Stimulated activated CD8-positive, alpha-beta memory T cell treated with anti-CD3 and anti-CD28 coated beads, Interleukin-7, amount 100 ng/mL, for 4 hours (primary cell): Measurements from ENCODE around the gene IL19.

Experiments used
- DNase-seq, 2 donors: peaks; one replicate each; pipeline ENCODE4 v3.0.0-alpha.2; 2020; ENCODE audit warnings: low read depth in 2 of 2

IL19 gene

DNA sequence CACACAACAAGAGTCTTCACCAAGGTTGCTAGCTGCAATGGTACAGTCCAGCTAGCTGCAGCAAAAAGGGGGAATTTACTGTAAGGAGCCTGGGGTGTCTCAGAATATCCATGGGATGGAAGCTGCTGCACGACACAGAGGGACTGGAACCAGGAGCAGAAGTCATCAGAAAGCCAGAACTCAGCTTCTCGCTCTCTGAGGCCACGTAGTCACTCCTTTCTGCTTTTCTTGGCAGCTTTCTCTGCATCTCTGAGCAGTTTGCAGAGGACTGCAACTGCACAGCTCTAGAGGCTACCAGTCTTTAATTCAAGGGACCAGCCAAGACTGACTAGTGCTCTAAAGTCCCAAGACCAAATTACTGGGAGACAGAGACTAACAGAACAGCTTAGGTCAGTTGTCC is 28.7 kb downstream of the IL19 start:
- no peak for DNase-seq

- no peak for DNase-seq
Measured at GRCh38 chr1:206800411-206800810, 29.8 kb downstream of the IL19 start.

DNA sequence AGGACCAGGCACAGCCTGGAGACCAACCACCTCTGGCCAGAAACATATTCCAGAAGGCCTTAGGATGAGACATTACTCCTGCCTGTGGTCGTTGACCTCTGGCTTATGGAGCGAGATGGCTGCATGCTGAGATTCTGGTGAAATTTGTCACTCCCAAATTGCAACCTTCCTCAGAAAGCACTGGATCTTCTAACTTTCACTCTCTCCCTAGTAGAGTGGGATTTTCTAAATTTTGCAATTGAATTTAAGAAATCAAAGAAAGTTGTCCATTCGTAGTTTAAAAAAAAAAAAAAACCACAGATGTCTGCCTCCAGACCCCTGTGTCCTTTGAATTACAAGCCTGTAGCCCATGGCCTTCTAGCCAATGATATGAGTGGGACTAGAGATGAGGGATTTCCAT is 30.3 kb downstream of the IL19 start:
- DNase-seq, result no peak

GRCh38 chr1:206801467-206801866 is 30.9 kb downstream of the IL19 start:
- no peak for DNase-seq

DNA sequence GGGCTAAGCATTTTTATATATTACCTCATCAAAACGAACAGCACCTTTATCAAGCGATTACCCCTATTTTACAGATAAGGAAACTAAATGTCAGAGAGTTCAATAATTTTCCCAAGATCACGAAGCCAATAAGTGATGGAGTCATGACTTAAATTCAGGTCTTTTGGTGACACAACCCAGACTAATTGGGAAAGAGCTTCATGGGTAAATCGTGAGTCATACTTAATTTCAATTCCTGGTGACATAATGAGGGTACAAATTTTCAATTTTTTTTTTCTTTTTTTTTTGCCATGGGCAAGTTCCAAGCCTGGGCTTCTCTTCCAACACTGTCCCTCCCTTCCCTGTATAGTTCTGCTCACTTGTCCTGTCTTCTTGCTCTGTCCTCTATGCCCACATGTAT is 31.8 kb downstream of the IL19 start:
- no peak for DNase-seq

DNA sequence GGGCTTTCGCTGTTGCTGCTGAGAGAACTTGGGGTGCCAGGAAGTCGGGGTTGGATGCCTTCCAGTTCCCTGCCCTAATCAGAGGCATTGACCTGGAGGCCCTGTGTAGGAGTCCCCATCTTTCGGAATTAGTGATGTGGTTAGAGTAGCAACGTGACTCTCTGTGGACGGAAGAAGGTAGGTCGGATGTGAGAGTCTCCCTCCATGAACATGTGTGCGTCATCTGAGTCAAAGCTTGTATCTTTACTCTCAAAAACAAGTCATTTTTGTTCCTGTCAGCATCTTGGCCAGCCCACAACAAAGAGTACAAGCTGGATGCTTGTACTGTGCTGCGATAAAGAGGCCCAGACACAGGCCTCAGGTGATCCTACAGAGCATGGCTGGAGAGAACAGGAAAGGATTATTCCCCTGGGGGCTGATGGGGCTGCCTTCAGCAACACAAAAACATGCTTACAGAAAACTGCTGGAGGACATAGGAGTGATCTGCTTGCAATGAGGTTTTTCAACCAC is 32.7 kb downstream of the IL19 start:
- peak; percentile 58 to 74 for DNase-seq

GRCh38 chr1:206804156-206804737 is 33.7 kb downstream of the IL19 start:
- DNase-seq, result no peak

DNA sequence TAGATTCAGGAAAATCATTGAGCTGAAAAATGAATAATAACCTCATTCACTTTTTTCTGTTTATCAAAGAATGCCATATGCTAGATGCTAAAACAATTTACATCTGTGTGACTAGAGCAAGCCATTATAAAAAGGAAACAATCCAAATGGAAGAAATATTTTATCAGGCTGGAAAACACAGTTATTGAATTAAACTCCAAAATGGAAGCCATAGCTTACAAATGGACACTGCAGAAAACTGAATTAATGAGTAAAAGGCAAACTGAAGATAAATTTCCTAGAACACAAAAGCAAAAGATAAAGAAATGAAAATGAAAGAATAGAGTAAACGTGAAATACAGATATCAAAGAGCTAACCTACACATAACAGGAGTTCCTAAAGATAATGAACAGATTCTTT is 34.8 kb downstream of the IL19 start:
- no peak for DNase-seq

GRCh38 chr1:206808615-206809014 is 38.0 kb downstream of the IL19 start:
- no peak for DNase-seq

GRCh38 chr1:206809504-206810084 is 39.0 kb downstream of the IL19 start:
- DNase-seq, result no peak

GRCh38 chr1:206812471-206812870 is 41.9 kb downstream of the IL19 start:
- DNase-seq, result no peak

DNA sequence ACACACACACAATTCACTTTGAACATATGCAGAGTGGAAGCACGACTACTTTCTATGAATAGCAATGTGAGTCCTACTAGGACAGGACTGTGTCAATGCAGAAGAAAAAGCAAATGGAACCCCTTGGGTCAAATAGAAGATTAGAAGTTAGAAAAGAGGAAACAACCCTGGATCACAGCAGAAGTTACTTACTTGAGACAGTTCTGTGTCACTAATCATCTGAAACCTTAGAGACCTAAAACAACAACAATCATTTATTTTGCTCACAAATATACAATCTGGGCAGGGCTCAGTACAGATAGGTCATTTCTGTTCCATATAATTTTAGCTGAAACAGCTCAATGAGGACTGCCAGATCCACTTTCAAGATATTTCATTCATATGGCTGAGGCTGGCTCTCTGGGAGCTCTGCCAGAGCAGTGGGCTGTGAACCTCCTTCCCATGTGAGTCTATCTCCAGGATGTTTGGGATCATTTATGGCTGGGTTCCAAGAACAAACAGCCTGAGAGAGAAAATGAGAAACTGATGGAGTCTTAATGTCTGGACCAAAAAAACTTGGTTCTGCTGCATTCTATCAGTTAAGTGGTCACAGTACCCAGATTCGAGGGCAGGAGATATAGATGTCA is 44.3 kb downstream of the IL19 start:
- no peak for DNase-seq

DNA sequence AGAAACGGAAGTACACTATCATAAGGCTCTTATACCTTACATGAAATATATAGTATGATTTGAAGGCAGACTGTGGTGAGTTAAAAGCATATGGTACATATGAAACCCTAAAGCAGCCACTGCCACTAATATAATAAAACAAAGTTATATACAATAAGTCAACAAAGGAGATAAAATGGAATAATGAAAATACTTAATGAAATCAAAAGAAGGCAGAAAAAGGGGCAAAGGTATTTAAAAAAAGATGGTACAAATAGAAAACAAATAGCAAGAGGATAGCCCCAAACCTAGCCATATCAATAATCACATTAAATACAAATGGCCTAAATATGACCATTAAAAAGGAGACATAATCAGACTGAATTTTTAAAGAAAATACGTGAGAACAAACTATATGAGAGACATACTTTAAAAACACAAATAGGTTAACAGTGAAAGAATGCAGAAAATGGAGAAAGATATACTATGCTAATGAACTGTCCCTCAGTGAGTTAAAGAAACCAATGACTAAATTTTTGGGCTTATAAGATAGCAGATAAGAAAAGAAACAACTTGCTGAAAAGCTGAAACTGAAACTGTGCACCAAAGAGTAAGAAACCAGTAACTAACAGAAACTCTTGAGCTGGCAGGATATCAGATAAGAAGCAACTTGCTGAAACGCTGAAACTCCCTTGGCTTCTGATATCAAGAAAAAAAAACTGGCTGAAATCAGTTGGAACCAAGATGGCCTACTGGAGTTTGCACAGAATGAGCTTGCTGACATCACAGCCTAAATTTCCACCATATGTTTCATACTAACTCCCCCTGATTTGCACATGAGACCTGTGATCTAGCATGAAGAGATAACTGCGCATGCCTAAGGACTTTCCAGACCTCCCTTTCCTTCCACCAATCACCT is 46.1 kb downstream of the IL19 start:
- no peak for DNase-seq

GRCh38 chr1:206821493-206821892 is 50.9 kb downstream of the IL19 start:
- DNase-seq, result no peak

DNA sequence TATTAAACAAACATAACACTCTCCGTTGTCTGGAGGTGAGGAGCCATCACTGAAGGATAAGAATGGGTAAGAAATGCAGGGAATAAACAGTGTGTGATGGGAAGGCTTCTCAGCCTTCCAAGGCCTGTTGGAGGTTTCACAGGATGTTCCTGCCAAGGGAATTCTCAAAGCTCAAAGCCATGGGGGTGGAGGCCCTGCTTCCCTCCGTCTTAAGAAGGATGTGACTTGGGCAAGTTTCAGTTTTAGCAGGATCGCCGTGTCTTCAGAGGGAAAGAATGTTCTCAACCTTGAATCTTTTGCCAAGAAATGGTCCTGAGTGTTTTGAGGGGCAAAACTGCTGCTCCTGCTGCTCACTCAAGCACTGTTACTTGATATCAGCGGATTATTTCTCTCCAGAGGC is 53.2 kb downstream of the IL19 start:
- DNase-seq, result no peak

DNA sequence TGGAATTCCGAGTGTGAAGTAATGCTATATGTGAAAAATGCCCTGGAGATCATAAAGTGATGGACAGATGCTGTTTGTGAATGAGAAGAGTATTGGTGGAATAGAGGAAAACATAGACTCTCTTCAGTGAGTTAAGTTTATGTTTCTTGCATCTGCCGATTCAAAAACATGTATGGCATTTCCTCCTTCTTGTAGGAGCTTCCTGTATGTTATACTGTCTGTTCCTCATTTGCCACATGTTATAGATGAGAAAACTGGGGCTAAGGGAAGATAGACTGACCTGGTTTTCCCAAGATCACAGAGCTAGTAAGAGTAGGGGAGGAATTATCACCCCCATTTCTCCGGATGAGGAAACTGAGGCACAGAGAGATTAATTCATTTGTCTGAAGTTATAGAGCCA is 53.8 kb downstream of the IL19 start:
- DNase-seq, result no peak

- no peak for DNase-seq
Measured at GRCh38 chr1:206826394-206826793, 55.8 kb downstream of the IL19 start.

GRCh38 chr1:206828061-206828460 is 57.5 kb downstream of the IL19 start:
- no peak for DNase-seq

DNA sequence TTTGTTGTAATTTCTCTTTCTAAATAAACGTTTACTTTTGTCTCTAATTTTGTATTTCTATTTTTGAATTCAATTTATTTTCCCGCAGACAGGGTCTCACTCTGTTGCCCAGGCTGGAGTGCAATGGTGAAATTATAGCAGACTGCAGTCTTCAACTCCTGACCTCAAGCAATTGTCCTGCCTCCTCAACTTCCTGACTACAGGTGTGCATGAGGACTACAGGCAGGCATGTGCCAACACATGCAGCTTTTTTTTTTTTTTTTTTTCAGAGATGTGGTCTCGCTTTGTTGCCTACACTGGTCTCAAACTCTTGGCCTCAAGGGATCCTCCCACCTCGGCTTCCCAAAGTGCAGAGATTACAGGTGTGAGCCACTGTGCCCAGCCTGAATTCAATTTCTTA is 58.2 kb downstream of the IL19 start:
- no peak for DNase-seq

GRCh38 chr1:206829282-206829681 is 58.7 kb downstream of the IL19 start:
- no peak for DNase-seq

DNA sequence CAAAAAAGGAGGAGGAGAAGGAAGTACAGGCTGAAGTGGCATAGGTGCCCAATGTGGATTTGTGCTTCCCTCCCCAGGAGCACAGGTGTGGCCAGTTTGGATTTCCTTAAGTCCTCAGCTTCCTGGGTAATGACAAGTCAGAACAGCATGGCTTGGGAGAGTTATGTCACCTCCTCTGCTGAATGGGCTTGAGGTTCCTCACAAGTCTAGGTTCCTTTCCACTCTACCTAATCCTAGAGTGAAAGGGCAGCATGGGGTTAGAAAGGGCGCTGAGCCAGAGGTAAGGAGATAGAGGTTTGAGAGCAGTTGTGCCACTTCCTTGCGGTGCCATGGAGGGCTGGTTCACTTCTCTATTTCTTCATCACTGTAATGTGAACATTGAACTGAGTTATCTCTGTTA is 59.3 kb downstream of the IL19 start:
- no peak for DNase-seq

GRCh38 chr1:206831650-206832049 is 61.1 kb downstream of the IL19 start:
- no peak for DNase-seq
